Gastrocnemius medialis (tissue), 4 donors: ENCODE data around the gene TEX14. TPM values are rescaled to one million over a fixed set of nuclear protein-coding genes. Genes with fewer than 3 reads are reported as not detected.
A peak's percentile ranks its signal among the peaks of the same experiment; 100 is the strongest.

Experiments used
- ATAC-seq, 2 donors: fragments of 150-250 bp; one replicate each; pipeline ENCODE4 v1.9.1; 2016
- DNase-seq, 2 donors: peaks; one replicate each; pipeline ENCODE4 v3.0.0-alpha.2; 2019
- H3K27ac ChIP-seq, 4 donors: fragments of 200-600 bp; sonication (generic); 1 replicate in 1 of 4; 2 replicates in 3 of 4; pipeline ENCODE4 v1.5.1; 2016 to 2018; ENCODE audit warnings: mild to moderate bottlenecking in 2 of 4, moderate library complexity in 1 of 4
- H3K27me3 ChIP-seq, 3 donors: fragments of 200-600 bp; sonication (generic) in 2 of 3; 1 replicate in 1 of 3; 2 replicates in 2 of 3; pipeline versions ENCODE4 v1.5.1 to v1.6.0; 2016 to 2019; ENCODE audit warnings: mild to moderate bottlenecking in 1 of 3, moderate library complexity in 1 of 3
- H3K36me3 ChIP-seq, 2 donors: fragments of 200-600 bp; sonication (generic) in 1 of 2; one replicate each; pipeline ENCODE4 v1.5.1; 2017 to 2018
- H3K4me1 ChIP-seq, 2 donors: fragments of 200-600 bp; sonication (generic) in 1 of 2; one replicate each; pipeline ENCODE4 v1.5.1; 2016 to 2017; ENCODE audit warnings: mild to moderate bottlenecking in 2 of 2
- H3K4me3 ChIP-seq, 4 donors: fragments of 200-600 bp; sonication (generic) in 3 of 4; 1 replicate in 1 of 4; 2 replicates in 3 of 4; pipeline ENCODE4 v1.5.1; 2016 to 2019; ENCODE audit warnings: mild to moderate bottlenecking in 2 of 4
- H3K9me3 ChIP-seq, 3 donors: fragments of 200-600 bp; sonication (generic) in 2 of 3; 1 replicate in 1 of 3; 2 replicates in 2 of 3; pipeline ENCODE4 v1.5.1; 2016 to 2019
- POLR2A ChIP-seq, 2 donors: fragments of 450-650 bp; IDR thresholded peaks; one replicate each; pipeline ENCODE4 v1.6.1; 2017; ENCODE audit warnings: antibody characterized with exemption in 2 of 2, mild to moderate bottlenecking in 2 of 2, moderate library complexity in 2 of 2
- in situ Hi-C, 4 donors: fragments of 200-750 bp; cut with MboI; loops; one replicate each; pipeline versions ENCODE4 v1.15.0 to v1.8.0; 2017; ENCODE audit warnings: low sequenced_read_pairs in 4 of 4
- intact Hi-C: fragments of 100-400 bp; cut with DNase I; formaldehyde crosslinking; loops from one replicate; pipeline ENCODE4 v1.15.1; 2023; ENCODE audit warnings: low total_unique reads
- total RNA-seq, 4 donors: library from RNA; depleted of rRNA; stranded (reverse); fragments of >200 nt; gene quantifications; one replicate each; pipeline versions ENCODE4 v1.1.0 to v1.2.3, GENCODE V29; 2016
- TF ChIP-seq, protein P1 (sequence below), 5 experiments: fragments of 450-650 bp in 3 of 5; fragments of 200-600 bp in 2 of 5; sonication (generic) in 2 of 5; IDR thresholded peaks in 4 of 5; conservative IDR thresholded peaks in 1 of 5; 1 replicate in 4 of 5; 2 replicates in 1 of 5; pipeline ENCODE4 v1.5.1; 2016 to 2019; ENCODE audit warnings: antibody characterized with exemption in 5 of 5, mild to moderate bottlenecking in 3 of 5, moderate library complexity in 3 of 5

Gene TEX14
- total RNA-seq, 4 donors from 2014 or later, result not detected

DNA sequence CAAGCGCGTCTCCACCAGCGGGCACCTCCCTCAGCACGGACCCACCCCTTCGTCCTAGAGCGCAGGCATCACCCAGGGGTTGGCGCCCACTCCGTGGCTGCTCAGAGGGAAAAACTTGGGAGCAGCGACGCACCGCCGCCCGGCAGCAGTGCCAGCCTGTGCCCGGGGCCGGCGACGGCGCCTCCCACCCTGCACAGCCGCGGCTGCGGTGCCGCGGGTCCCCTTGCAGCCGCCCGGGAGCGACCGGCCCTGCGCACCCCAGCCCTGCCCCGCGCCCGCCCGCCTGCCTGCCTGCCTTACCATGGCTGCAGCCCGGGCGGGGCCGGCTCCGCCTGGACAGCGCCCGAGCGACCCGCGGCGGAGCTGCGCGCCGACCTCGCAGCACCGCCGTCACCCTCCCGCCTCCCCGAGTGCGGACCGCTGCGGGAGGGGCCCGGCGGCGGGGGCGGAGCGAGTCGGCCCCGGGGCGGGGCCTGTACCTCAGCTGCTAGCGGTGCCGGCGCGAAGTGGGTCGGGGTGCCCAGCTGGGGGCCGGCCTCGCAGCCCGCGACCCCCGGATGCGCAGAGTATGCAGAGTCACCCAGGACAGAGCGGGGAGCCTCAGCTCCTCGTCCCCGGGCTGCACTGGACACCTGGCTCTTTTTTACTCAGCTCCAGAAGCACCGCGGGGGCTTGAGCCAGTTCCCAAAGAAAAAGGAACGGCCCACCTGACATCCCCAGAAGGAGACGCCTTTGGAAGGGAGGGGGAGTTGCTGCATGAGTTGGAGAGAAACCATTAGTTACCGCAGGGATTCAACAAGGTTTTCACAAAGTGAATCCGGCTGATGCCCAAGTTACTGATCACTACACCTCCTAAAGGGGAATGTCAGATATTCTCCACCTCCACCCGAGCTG, 159.9 kb downstream of the TEX14 start:
- TF ChIP-seq, protein P1, sequence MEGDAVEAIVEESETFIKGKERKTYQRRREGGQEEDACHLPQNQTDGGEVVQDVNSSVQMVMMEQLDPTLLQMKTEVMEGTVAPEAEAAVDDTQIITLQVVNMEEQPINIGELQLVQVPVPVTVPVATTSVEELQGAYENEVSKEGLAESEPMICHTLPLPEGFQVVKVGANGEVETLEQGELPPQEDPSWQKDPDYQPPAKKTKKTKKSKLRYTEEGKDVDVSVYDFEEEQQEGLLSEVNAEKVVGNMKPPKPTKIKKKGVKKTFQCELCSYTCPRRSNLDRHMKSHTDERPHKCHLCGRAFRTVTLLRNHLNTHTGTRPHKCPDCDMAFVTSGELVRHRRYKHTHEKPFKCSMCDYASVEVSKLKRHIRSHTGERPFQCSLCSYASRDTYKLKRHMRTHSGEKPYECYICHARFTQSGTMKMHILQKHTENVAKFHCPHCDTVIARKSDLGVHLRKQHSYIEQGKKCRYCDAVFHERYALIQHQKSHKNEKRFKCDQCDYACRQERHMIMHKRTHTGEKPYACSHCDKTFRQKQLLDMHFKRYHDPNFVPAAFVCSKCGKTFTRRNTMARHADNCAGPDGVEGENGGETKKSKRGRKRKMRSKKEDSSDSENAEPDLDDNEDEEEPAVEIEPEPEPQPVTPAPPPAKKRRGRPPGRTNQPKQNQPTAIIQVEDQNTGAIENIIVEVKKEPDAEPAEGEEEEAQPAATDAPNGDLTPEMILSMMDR (IDR thresholded peaks at IDR 0.05 in 4 of 5, conservative IDR thresholded peaks at IDR 0.05 in 1 of 5), result no peak
- TF ChIP-seq POLR2A (IDR thresholded peaks at IDR 0.05), result peak in 1 of 2 donors; percentile 17
- ATAC-seq (peak; percentile 57 to 76), DNase-seq (no peak)
- Histone ChIP-seq H3K9me3 (no peaks in the 10 kb centered on the region), H3K4me3 (peak overlapping the region; percentile 61 to 92 (median 66)), H3K27me3 (no peaks in the 10 kb centered on the region), H3K36me3 (no peaks in the 10 kb centered on the region), H3K27ac (peak overlapping the region in 3 of 4 donors; percentile 28 to 60 (median 41)), H3K4me1 (peaks cover 6 to 7% of the 10 kb centered on the region in 2 donors)
- in situ Hi-C loops, result no loop called here
- intact Hi-C loops, result loop anchor here (5.0 kb wide), 1 partner anchor 160 kb away; the partner anchor contains the start of genes RAD51C and TEX14

DNA sequence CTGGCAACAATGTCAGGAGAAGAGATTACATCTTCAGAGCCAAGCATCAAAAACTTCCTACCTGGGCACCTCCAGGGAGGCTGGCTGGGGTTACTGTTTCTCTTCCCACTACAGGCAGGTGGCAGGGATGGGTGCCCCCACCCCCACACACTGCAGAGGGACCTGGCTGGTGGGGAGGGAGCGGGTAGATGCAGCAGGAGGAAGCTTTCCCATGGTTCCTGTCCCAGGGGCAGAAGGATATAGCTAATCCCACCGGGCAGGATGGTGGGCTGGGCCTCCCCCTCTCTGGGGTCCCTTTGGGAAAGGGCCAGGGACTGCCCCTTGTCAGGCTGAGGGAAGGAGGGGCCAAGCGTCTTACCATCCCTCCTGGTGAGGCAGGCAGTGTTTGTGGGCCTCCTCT, 160.7 kb downstream of the TEX14 start:
- peak overlapping the region in 3 of 4 donors; percentile 27 to 60 (median 48) for H3K27ac ChIP-seq
- intact Hi-C loops, result loop anchor here (5.0 kb wide), 1 partner anchor 161 kb away; the partner anchor contains the start of genes RAD51C and TEX14

DNA sequence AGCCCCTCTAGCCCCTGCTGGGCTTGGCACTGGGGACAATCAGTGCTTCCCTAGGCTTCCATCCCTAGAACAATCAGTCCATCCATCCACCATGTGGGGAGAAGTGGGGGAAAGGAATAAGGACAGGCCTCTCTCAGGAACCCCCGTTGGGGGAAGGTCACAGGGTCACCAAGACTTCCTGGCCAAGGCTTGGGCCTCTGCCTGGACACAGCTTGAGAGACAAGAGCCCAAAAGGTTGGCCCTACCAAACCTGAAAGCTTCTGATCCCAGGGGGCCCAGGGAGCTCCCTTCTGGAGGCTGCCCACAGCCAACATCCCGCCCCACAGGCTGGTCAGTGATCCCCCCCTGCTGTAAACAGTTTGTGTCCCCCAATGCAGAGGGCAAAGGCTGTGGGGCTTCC, 161.2 kb downstream of the TEX14 start:
- Histone ChIP-seq H3K27me3 (no peaks in the 10 kb centered on the region), H3K27ac (peak overlapping the region in 3 of 4 donors; percentile 9 to 60 (median 48)), H3K4me1 (peaks cover 6 to 7% of the 10 kb centered on the region in 2 donors), H3K9me3 (no peaks in the 10 kb centered on the region), H3K4me3 (peak overlapping the region in 1 of 4 donors; percentile 61), H3K36me3 (no peaks in the 10 kb centered on the region)
- ATAC-seq, result no peak
- in situ Hi-C loops (no loop called here), intact Hi-C loops (loop anchor here (5.0 kb wide), 1 partner anchor 162 kb away; the partner anchor contains the start of genes RAD51C and TEX14)
- no peak for DNase-seq
- no peak for TF ChIP-seq POLR2A (IDR thresholded peaks at IDR 0.05)
- TF ChIP-seq, protein P1 (IDR thresholded peaks at IDR 0.05 in 4 of 5, conservative IDR thresholded peaks at IDR 0.05 in 1 of 5), result no peak

More for the DNA sequence above, 160.7 kb downstream of the TEX14 start:
- ATAC-seq, result no peak
- TF ChIP-seq POLR2A (IDR thresholded peaks at IDR 0.05), result no peak
- TF ChIP-seq, protein P1 (IDR thresholded peaks at IDR 0.05 in 4 of 5, conservative IDR thresholded peaks at IDR 0.05 in 1 of 5), result no peak
- Histone ChIP-seq H3K4me3 (peak overlapping the region in 3 of 4 donors; percentile 47 to 69 (median 61)), H3K9me3 (no peaks in the 10 kb centered on the region), H3K36me3 (no peaks in the 10 kb centered on the region), H3K27me3 (no peaks in the 10 kb centered on the region), H3K4me1 (peaks cover 6 to 7% of the 10 kb centered on the region in 2 donors)
- in situ Hi-C loops, result no loop called here
- DNase-seq, result no peak

DNA sequence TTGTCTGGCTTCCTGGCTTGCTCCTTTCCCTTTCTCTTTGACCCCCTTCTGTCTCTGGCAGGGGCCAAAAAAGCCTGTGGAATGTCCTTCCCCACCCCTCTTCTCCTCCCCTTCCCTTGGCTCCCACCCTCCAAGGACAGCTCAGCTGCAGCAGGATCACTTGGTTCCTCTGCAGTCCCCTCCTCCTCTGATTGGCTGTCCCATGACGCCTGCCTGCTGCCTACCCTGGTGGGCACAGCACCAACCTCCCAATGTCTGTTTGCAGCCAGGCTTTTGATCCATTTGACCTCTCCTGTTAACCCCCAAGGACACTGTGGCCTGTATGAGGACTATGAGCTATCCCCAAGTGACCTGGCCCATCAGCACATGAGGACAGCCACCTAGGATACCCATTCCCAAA, 162.6 kb downstream of the TEX14 start:
- in situ Hi-C loops, result loop anchor here in 2 of 4 donors (10.0 kb wide), 2 partner anchors 166 to 486 kb away; partner anchors contain the start of genes RAD51C (in 1 of the 2) and TEX14 (in 1 of the 2)
- no peak for DNase-seq
- Histone ChIP-seq H3K4me1 (peaks cover 7 to 15% of the 10 kb centered on the region in 2 donors), H3K36me3 (no peaks in the 10 kb centered on the region), H3K27ac (peak overlapping the region in 1 of 4 donors; percentile 38), H3K27me3 (no peaks in the 10 kb centered on the region), H3K4me3 (no peak overlapping the region), H3K9me3 (no peaks in the 10 kb centered on the region)
- intact Hi-C loops, result no loop called here
- ATAC-seq, result no peak
- TF ChIP-seq POLR2A (IDR thresholded peaks at IDR 0.05), result no peak
- TF ChIP-seq, protein P1 (IDR thresholded peaks at IDR 0.05 in 4 of 5, conservative IDR thresholded peaks at IDR 0.05 in 1 of 5), result no peak
